NCI-H146 (cell line): ENCODE measurements around the gene LHX6.

ENCODE experiments used
- DNase-seq: peaks from one replicate; lab custom pipeline; 2025; lab: John Stamatoyannopoulos, UW

The LHX6 gene

GRCh38 chr9:122228568-122229484, at the start of gene LHX6:
Gene LHX6 (minus strand): TSS chr9:122228957. CDS start chr9:122228740, 217 bp downstream.
- peak; percentile 12 for DNase-seq

GRCh38 chr9:122277285-122277897, 48.6 kb upstream of the LHX6 start:
- no peak for DNase-seq

- DNase-seq, result no peak
Measured at GRCh38 chr9:122276096-122276495, 47.3 kb upstream of the LHX6 start.

GRCh38 chr9:122274055-122274454, 45.3 kb upstream of the LHX6 start:
- DNase-seq, result no peak

GRCh38 chr9:122268041-122268814, 39.5 kb upstream of the LHX6 start:
- DNase-seq, result no peak

GRCh38 chr9:122265149-122265915, 36.6 kb upstream of the LHX6 start:
- DNase-seq, result peak; percentile 38

- peak; percentile 85 for DNase-seq
Measured at GRCh38 chr9:122264360-122265148, 35.8 kb upstream of the LHX6 start, which contains the start of the genes MRRF and RBM18. Gene MRRF (plus strand): TSS chr9:122264882. CDS start chr9:122270892, 6,010 bp downstream. Gene RBM18 (minus strand): TSS chr9:122264840. CDS start chr9:122261492, 3,348 bp downstream.

GRCh38 chr9:122263699-122264349, 35.1 kb upstream of the LHX6 start:
- peak; percentile 0 for DNase-seq

GRCh38 chr9:122262073-122262472, 33.3 kb upstream of the LHX6 start:
- DNase-seq, result no peak

GRCh38 chr9:122261469-122261881, 32.7 kb upstream of the LHX6 start:
- no peak for DNase-seq

GRCh38 chr9:122258886-122259415, 30.2 kb upstream of the LHX6 start:
- DNase-seq, result no peak

- no peak for DNase-seq
Measured at GRCh38 chr9:122256206-122256605, 27.4 kb upstream of the LHX6 start.

GRCh38 chr9:122254761-122255160, 26.0 kb upstream of the LHX6 start:
- DNase-seq, result no peak

- DNase-seq, result no peak
Measured at GRCh38 chr9:122252796-122253195, 24.0 kb upstream of the LHX6 start.

GRCh38 chr9:122251351-122251750, 22.6 kb upstream of the LHX6 start:
- DNase-seq, result no peak

- DNase-seq, result no peak
Measured at GRCh38 chr9:122248448-122248865, 19.7 kb upstream of the LHX6 start.

- no peak for DNase-seq
Measured at GRCh38 chr9:122246666-122247065, 17.9 kb upstream of the LHX6 start.

GRCh38 chr9:122244349-122244748, 15.6 kb upstream of the LHX6 start:
- DNase-seq, result no peak

GRCh38 chr9:122239722-122240121, 11.0 kb upstream of the LHX6 start:
- DNase-seq, result no peak

GRCh38 chr9:122236681-122237080, 7.9 kb upstream of the LHX6 start:
- DNase-seq, result no peak
